ENCODE measurements around the gene ALPL.

DNA sequence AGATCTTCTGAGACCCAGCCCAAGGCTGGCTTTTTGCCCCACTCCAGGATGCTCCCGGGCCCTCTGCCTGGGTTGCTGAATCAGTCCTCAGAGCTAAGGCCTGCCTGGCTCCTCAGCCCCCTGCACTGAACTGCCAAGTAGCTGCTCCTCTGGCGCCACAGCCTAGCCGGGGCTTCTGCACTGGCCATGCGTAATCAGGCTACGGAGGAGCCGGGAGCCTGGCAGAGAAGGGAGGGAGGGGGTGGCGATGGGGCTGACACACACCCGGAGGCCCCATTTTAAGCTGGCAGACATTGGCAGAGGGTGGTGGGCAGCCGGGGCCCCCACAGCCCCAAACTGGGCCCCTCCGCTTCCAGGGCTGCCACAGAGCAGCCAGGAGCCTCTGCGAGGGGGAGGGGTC is 38.7 kb downstream of the ALPL start:
- TF ChIP-seq, protein P1, sequence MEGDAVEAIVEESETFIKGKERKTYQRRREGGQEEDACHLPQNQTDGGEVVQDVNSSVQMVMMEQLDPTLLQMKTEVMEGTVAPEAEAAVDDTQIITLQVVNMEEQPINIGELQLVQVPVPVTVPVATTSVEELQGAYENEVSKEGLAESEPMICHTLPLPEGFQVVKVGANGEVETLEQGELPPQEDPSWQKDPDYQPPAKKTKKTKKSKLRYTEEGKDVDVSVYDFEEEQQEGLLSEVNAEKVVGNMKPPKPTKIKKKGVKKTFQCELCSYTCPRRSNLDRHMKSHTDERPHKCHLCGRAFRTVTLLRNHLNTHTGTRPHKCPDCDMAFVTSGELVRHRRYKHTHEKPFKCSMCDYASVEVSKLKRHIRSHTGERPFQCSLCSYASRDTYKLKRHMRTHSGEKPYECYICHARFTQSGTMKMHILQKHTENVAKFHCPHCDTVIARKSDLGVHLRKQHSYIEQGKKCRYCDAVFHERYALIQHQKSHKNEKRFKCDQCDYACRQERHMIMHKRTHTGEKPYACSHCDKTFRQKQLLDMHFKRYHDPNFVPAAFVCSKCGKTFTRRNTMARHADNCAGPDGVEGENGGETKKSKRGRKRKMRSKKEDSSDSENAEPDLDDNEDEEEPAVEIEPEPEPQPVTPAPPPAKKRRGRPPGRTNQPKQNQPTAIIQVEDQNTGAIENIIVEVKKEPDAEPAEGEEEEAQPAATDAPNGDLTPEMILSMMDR (IDR thresholded peaks at IDR 0.05; ENCODE audit: insufficient read depth, low read length, poor library complexity, severe bottlenecking) = no peak
- TF ChIP-seq EZH2phosphoT487 (conservative IDR thresholded peaks at IDR 0.05; ENCODE audit: low read length) = no peak
